GM12891 (cell line): Measurements from ENCODE around the gene BMPER.

Experiments
- POLR2A ChIP-seq: IDR thresholded peaks from 2 replicates; pipeline ENCODE4 v1.6.1; 2011; ENCODE audit warnings: low read depth, low read length, control low read depth
- POLR2AphosphoS5 ChIP-seq: IDR thresholded peaks from 2 replicates; pipeline ENCODE4 v1.6.1; 2011; ENCODE audit warnings: low read depth, low read length, control low read depth

- no peak for TF ChIP-seq POLR2AphosphoS5
- TF ChIP-seq POLR2A = no peak
These were observed 262.7 kb downstream of the BMPER start for GRCh38 chr7:34168013-34168412.
